Right cardiac atrium (tissue), 5 donors: Measurements from ENCODE around the gene POLD3. TPM values are rescaled to one million over a fixed set of nuclear protein-coding genes. Genes with fewer than 3 reads are reported as not detected.
A peak's percentile ranks its signal among the peaks of the same experiment; 100 is the strongest.

Experiments
- ATAC-seq, 2 donors: fragments of 200-7000 bp; cut with Tn5 transposase; one replicate each; pipeline versions ENCODE4 v1.8.0 to v1.9.1; 2020; ENCODE audit warnings: moderate library complexity in 2 of 2, mild to moderate bottlenecking in 1 of 2
- DNase-seq, 3 donors: peaks; one replicate each; pipeline ENCODE4 v3.0.0-alpha.2; 2020
- H3K27ac ChIP-seq: one replicate; pipeline ENCODE4 v1.5.1; 2013; ENCODE audit warnings: mild to moderate bottlenecking, low read length, control low read depth, moderate library complexity
- H3K27me3 ChIP-seq: one replicate; pipeline ENCODE4 v1.6.1; 2013; ENCODE audit not compliant: control insufficient read depth, insufficient read depth
- H3K4me1 ChIP-seq: one replicate; pipeline ENCODE4 v1.6.1; 2013; ENCODE audit warnings: low read length; ENCODE audit not compliant: control insufficient read depth, insufficient read depth
- H3K4me3 ChIP-seq: one replicate; pipeline ENCODE4 v1.5.1; 2013; ENCODE audit warnings: low read length, control low read depth
- H3K9me3 ChIP-seq: one replicate; pipeline ENCODE4 v1.6.1; 2013; ENCODE audit warnings: low read length; ENCODE audit not compliant: control insufficient read depth
- WGBS: extraction: QIAGEN DNeasy Blood & Tissue Kit; methylation state at CpG from one replicate; pipeline ENCODE4 v1.1.7; 2013; 5-methylcytosine and 5-hydroxymethylcytosine counted together
- intact Hi-C, 4 donors: fragments of 100-400 bp; cut with DNase I; formaldehyde crosslinking; loops; one replicate each; pipeline versions ENCODE4 v1.11.0 to v1.14.0; 2022 to 2023
- polyA plus RNA-seq: library from polyadenylated mRNA; stranded (reverse); fragments of 200-250 nt; gene quantifications from one replicate; pipeline ENCODE4 v1.2.3, GENCODE V29; 2013
- total RNA-seq, 4 donors: library from RNA; stranded (reverse); fragmentation: NEBNext Ultra II Directional; extraction: Animal tissue kit (Norgen Biotek cat#: 25700); gene quantifications; one replicate each; pipeline ENCODE4 v1.2.1, GENCODE V29; 2021
- donor health status: healthy with polysubstance abuse.
- donor health status: DM: no; HTN: yes; CAD: no.
- donor health status: DM: no; HTN: no; CAD: no.
- donor health status: DM: no; HTN: yes; CAD: no; lungs with severe emphysema.
- donor health status: DM: yes; HTN: yes; CAD: no.

Gene POLD3
- total and polyA plus RNA-seq, 5 donors = 4.4 to 9.3 (median 7.5) TPM

DNA sequence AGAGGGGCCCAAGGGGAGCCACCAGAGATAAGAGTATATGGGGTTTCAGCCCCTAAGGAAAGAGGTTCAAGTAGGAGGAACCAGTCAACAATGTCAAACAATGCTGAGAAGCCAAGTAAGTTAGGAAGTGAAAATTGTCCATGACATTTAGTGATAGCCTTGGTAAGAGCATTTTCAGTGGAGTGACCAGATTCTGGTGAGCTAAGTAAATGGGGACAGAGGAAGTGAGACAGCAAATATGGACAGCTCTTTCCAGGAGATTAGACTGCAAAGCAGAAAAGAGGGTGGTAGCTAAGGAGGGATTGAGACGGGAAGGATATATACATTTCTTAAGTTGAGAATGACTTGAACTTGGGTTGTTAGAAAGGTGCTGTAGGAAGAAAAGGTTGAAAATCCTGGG is 22.9 kb downstream of the POLD3 start:
- no peaks in the 10 kb centered on the region for H3K27me3 ChIP-seq
- DNase-seq (no peak), ATAC-seq (no peak)
- intact Hi-C loops = no loop called here
- no peak overlapping the region for H3K4me3 ChIP-seq
- no peaks in the 10 kb centered on the region for H3K4me1 ChIP-seq
- H3K9me3 ChIP-seq = no peaks in the 10 kb centered on the region
- 91% methylated on average over 1 of the region's 1 CpG for WGBS
- H3K27ac ChIP-seq = no peak overlapping the region

DNA sequence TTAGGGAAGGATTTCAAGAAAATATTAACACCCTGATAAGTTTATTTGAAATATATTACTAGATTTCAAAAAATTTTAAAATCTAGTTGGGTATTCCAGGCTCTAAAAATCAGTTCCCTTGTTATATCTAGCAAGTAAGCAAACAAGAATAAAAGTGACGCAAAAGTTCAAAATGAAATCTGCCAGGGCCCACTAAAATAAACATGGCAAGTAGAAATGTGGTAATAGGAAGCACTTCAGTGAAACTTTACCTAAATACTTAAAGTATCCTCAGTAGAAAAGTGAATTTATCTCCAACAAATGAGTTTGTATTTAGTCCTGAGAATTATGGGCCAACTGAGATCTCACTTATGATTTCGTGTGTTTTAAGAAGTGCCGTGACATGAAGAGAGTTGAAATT is 23.6 kb downstream of the POLD3 start:
- intact Hi-C loops = no loop called here
- no peaks in the 10 kb centered on the region for H3K4me1 ChIP-seq
- H3K9me3 ChIP-seq = no peaks in the 10 kb centered on the region
- 96% methylated on average over 3 of the region's 3 CpGs for WGBS
- DNase-seq (no peak), ATAC-seq (no peak)
- no peak overlapping the region for H3K27ac ChIP-seq
- no peaks in the 10 kb centered on the region for H3K27me3 ChIP-seq
- no peak overlapping the region for H3K4me3 ChIP-seq

DNA sequence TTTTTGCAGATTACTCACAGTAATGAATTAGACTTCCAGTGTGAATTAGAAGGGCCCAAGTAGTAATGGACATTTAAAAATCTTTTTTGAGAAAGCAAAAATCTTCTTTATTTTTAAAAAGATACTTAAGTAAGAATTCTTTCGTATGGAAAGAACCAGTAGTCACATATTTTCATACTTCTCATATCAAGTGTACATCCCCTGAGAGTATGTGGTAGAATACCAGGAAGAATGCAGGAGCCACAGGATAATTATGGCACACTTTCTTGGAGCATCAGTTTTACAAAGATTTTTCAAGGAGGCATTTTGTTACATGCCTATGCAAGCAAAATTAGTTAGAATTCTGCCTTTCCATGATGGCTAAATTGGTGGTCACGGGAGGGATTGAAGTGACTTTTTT is 28.1 kb downstream of the POLD3 start:
- DNase-seq = no peak
- WGBS = 90% methylated on average over 2 of the region's 2 CpGs
- intact Hi-C loops = no loop called here

DNA sequence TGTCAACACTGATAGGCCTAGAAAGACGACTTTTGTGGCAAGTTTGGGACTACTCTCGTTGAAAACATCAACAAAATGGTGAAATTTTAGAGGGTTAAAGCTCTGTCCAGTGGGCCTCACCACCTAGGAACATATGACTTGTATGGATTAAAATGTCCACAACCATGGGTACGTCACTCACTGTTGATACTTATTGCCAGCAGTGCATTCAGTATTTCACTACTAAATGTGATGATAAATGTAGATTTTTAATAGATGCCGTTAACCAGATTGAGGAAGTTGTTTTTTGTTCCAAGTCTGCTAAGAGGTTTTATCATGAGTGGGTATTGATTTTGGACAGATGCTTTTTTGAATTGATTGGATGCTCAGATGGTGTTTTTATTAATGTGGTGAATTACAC is 33.7 kb downstream of the POLD3 start:
- intact Hi-C loops = no loop called here
- H3K9me3 ChIP-seq = no peaks in the 10 kb centered on the region
- WGBS = 87% methylated on average over 4 of the region's 4 CpGs
- DNase-seq (no peak), ATAC-seq (no peak)
- H3K4me3 ChIP-seq = no peak overlapping the region
- no peaks in the 10 kb centered on the region for H3K27me3 ChIP-seq
- H3K4me1 ChIP-seq = no peaks in the 10 kb centered on the region
- no peak overlapping the region for H3K27ac ChIP-seq

More for the DNA sequence above, 28.1 kb downstream of the POLD3 start:
- no peaks in the 10 kb centered on the region for H3K4me1 ChIP-seq
- no peaks in the 10 kb centered on the region for H3K27me3 ChIP-seq
- no peak overlapping the region for H3K27ac ChIP-seq
- H3K4me3 ChIP-seq = no peak overlapping the region
- ATAC-seq = no peak
- H3K9me3 ChIP-seq = no peaks in the 10 kb centered on the region

DNA sequence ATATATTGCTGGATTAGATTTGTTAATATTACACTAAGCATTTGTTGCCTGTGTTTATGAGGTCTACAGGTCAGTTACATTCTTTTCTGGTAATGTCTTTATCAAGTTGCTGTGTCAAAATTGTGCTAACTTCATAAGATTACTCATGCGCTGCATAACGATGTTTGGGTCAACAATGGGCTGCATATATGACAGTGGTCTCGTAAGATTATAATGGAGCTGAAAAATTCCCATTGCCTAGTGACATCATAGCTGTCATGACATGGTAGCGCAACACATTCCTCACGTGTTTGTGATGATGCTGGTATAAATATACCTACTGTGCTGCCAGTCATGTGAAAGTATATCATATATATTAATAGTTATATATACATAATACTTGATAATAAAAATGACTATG is 34.2 kb downstream of the POLD3 start:
- no peak overlapping the region for H3K4me3 ChIP-seq
- 89% methylated on average over 5 of the region's 5 CpGs for WGBS
- intact Hi-C loops = no loop called here
- H3K9me3 ChIP-seq = no peaks in the 10 kb centered on the region
- ATAC-seq = no peak
- no peak for DNase-seq
- H3K27me3 ChIP-seq = no peaks in the 10 kb centered on the region
- H3K4me1 ChIP-seq = no peaks in the 10 kb centered on the region
- H3K27ac ChIP-seq = no peak overlapping the region

DNA sequence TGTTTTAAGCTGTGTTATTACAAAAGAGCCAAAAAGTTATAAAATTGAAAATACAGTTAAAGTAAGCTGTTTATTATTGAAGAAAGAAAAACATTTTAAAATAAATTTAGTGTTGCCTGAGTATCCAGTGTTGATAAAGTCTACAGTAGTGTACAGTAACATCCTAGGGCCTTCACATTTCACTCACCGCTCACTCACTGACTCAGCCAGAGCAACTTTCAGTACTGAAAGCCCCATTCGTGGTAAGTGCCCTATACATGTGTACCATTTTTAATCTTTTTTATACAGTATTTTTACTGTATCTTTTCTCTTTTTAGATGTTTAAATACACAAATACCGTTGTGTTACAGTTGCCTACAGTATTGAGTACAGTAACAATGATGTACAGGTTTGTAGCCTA is 35.0 kb downstream of the POLD3 start:
- WGBS = 83% methylated on average over 3 of the region's 3 CpGs
- H3K27ac ChIP-seq = no peak overlapping the region
- H3K9me3 ChIP-seq = no peaks in the 10 kb centered on the region
- ATAC-seq (no peak), DNase-seq (no peak)
- no peak overlapping the region for H3K4me3 ChIP-seq
- H3K4me1 ChIP-seq = no peaks in the 10 kb centered on the region
- no peaks in the 10 kb centered on the region for H3K27me3 ChIP-seq
- intact Hi-C loops = no loop called here

DNA sequence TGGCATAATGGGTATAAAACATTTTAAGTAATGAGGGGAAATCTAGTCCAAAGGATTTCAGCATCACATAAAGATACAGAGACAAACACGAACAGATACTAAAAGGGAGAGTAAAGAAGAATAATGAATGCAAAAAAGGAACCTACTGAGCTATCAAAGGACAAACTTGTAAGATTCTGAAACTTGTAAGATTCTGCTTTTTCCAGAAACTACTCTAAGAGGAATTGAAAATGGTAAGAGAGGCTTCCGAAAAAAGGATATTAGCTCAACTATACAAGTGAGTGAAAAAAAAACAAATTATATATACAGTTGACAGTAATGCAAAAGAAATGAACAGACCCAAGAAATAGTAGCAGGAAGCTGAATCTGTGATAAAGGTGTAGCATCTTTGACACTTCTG is 37.7 kb downstream of the POLD3 start:
- intact Hi-C loops = loop anchor here in 3 of 4 donors (10.0 kb wide), 2 partner anchors 95 to 105 kb away; partner anchors contain the start of gene CHRDL2 (in 1 of the 3)
- no peak overlapping the region for H3K27ac ChIP-seq
- ATAC-seq (no peak), DNase-seq (no peak)
- H3K4me1 ChIP-seq = no peaks in the 10 kb centered on the region
- no peaks in the 10 kb centered on the region for H3K9me3 ChIP-seq
- WGBS = 92% methylated on average over 2 of the region's 2 CpGs
- H3K4me3 ChIP-seq = no peak overlapping the region
- no peaks in the 10 kb centered on the region for H3K27me3 ChIP-seq

DNA sequence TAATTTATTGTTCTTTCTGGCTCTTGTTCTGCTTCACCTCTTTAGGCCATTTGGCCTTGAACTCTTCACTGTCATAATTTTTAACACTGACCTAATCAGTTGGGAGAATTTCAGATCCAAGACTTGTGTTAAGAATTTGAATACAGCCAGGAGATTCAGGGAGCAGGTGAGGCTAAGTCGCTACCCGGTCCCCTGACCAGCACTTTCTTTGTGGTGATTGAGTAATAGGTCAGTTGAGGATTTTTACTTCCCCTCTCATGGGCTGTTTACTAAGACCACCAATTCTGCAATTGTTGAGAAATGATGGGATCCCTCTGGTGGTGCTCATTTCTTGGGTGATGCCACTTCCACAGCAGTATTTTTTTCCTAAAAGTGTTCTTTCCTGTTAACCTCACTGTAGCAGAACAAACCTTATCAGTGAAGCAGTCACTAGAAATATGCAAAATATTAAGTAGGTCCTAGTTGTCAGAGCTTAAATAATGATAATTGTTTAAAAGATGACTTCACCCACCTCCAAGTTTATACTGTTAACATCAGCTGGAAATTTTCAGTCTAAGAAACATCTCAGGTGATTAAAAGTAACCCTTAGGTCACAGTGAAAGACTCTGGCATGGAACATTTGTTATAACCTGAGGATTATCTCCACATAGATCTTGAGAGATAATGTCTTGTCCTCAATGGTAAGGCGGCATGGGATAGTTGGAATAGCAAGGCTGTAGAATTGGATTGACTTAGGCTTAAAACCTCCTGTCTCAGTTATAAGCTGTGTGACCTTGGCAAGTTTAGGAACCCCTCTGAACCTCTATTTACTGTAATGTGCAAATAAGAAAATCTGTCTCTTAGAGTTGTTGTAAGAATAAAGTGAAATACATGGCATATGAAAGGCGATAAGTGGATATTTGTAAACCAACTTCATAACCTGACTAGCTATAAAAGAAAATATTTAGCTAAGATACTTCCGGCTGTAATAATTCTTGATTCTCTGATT is 41.3 kb downstream of the POLD3 start:
- Histone ChIP-seq H3K4me3 (no peak overlapping the region), H3K9me3 (no peaks in the 10 kb centered on the region), H3K4me1 (no peaks in the 10 kb centered on the region), H3K27ac (no peak overlapping the region), H3K27me3 (no peaks in the 10 kb centered on the region)
- ATAC-seq (no peak), DNase-seq (no peak)
- WGBS = 94% methylated on average over 5 of the region's 5 CpGs
- intact Hi-C loops = loop anchor here in 3 of 4 donors (10.0 kb wide), 2 partner anchors 91 to 101 kb away; partner anchors contain the start of gene CHRDL2 (in 1 of the 3)

DNA sequence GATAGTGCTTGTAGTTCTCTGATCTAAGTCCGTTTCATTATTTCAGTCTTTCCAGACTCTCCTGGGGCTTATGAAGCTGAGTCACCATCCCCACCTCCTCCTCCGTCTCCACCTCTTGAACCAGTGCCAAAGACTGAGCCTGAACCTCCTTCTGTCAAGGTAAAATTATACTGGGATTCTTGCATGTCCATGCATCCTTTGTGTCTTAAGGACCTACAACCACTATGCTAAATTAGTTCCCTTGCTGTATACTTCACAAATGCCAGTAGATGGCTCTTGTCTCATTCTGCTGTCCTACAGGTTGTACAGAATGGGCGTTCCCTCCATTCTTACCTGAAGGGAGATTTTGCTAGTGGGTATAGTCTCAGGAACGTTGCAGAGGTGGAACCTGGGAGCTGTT is 42.2 kb downstream of the POLD3 start:
- H3K4me3 ChIP-seq = no peak overlapping the region
- 59% methylated on average over 4 of the region's 4 CpGs for WGBS
- no peaks in the 10 kb centered on the region for H3K9me3 ChIP-seq
- H3K27ac ChIP-seq = no peak overlapping the region
- no peaks in the 10 kb centered on the region for H3K4me1 ChIP-seq
- H3K27me3 ChIP-seq = no peaks in the 10 kb centered on the region
- intact Hi-C loops = loop anchor here in 3 of 4 donors (10.0 kb wide), 2 partner anchors 90 to 100 kb away; partner anchors contain the start of gene CHRDL2 (in 1 of the 3)
- ATAC-seq (peak in 1 of 2 donors; percentile 63), DNase-seq (no peak)

DNA sequence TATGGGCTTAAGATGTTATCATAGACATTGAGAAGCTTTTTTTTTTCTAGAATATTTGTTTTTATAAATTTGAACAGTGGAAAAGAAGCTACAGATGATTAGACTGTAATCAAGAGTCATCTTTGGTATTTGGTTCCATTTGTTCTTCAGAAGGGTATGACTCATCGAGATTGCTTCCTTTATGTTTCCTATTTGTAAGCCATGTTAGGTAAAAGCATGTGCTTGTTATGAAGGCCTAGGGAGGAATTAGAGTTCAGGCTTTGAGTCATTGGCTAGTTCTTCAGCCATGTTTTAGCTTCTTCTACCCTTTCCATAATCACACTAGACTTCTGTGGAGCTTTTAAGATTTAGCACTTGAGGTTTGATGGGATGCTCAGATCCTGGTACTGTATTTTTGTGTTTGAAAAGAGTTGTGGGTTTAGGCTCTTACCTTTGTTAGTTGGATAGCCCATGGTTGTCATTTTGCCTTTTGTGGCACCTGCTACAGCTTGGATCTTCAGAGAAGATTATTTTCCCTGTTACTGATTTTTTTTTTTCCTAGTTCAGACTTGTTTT is 44.3 kb downstream of the POLD3 start:
- Histone ChIP-seq H3K27ac (no peak overlapping the region), H3K27me3 (no peaks in the 10 kb centered on the region), H3K9me3 (no peaks in the 10 kb centered on the region), H3K4me1 (no peaks in the 10 kb centered on the region), H3K4me3 (no peak overlapping the region)
- DNase-seq = no peak
- 77% methylated on average over 1 of the region's 1 CpG for WGBS
- no peak for ATAC-seq
- intact Hi-C loops = loop anchor here (5.0 to 10.0 kb wide), 3 partner anchors 88 to 98 kb away; partner anchors contain the start of gene CHRDL2 (in 1 of the 4)

DNA sequence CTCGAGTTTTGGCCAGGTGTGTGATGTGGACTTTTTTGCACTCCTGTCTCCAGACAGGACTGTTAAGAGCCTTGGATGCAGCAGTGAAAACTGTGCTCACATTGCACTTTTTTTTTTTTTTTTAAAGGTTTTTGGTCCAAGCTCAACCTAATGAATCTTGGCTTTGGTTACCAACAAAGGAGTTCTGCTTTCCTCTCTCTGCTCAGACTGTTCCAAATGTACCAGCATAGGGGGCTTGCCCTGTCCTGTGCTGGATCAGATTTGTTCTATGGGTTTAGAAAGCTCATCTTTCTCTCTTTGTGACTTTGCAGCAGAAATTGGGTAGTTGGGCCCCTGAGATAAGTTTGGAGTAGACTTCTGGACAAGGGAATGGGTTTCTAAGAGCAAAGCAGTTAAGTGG is 45.3 kb downstream of the POLD3 start:
- intact Hi-C loops = loop anchor here (5.0 to 10.0 kb wide), 3 partner anchors 87 to 97 kb away; partner anchors contain the start of gene CHRDL2 (in 1 of the 4)
- H3K27ac ChIP-seq = no peak overlapping the region
- H3K4me1 ChIP-seq = no peaks in the 10 kb centered on the region

More for the DNA sequence above, 45.3 kb downstream of the POLD3 start:
- WGBS = 96% methylated on average over 1 of the region's 1 CpG
- no peak for DNase-seq
- Histone ChIP-seq H3K4me3 (no peak overlapping the region), H3K27me3 (no peaks in the 10 kb centered on the region), H3K9me3 (no peaks in the 10 kb centered on the region)
- no peak for ATAC-seq
